ENCODE results near the gene CDC42EP3.

The CDC42EP3 gene

DNA sequence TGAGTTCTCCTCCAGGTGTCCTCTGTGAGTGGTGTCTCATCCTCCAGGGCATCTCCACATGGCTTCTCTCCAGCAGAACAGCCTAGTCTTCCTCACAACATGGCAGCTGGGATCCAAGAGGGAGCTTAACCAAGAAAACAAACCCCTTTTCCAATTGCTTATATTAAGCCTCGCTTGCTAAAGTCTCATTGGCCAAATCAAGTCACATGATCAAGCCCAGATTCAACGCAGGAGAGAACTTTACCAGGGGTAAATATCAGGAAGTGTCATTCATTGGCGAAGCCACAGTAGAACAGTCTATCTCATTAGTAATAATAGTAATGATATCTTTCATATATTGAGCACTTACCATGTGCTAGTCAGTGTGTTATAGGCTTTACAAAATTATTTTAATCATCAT lies 53.1 kb downstream of the CDC42EP3 start:
- H3K79me2 ChIP-seq (ENCODE audit: insufficient read depth, low read length): no peaks in the 10 kb centered on the region
- H3K36me3 ChIP-seq (ENCODE audit: insufficient read depth, low read length): no peaks in the 10 kb centered on the region
- no peaks in the 10 kb centered on the region for H4K20me1 ChIP-seq (ENCODE audit: insufficient read depth, low read length)
- no peak for TF ChIP-seq EZH2 (IDR thresholded peaks at IDR 0.05; ENCODE audit: borderline replicate concordance, low read depth, low read length, severe bottlenecking)
- TF ChIP-seq, protein P1, sequence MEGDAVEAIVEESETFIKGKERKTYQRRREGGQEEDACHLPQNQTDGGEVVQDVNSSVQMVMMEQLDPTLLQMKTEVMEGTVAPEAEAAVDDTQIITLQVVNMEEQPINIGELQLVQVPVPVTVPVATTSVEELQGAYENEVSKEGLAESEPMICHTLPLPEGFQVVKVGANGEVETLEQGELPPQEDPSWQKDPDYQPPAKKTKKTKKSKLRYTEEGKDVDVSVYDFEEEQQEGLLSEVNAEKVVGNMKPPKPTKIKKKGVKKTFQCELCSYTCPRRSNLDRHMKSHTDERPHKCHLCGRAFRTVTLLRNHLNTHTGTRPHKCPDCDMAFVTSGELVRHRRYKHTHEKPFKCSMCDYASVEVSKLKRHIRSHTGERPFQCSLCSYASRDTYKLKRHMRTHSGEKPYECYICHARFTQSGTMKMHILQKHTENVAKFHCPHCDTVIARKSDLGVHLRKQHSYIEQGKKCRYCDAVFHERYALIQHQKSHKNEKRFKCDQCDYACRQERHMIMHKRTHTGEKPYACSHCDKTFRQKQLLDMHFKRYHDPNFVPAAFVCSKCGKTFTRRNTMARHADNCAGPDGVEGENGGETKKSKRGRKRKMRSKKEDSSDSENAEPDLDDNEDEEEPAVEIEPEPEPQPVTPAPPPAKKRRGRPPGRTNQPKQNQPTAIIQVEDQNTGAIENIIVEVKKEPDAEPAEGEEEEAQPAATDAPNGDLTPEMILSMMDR (IDR thresholded peaks at IDR 0.05; ENCODE audit: borderline replicate concordance, extremely low read depth, low read length, poor library complexity, severe bottlenecking): no peak
- no peak overlapping the region for H2AFZ ChIP-seq (ENCODE audit: low read depth, low read length)
- no peak overlapping the region for H3K4me2 ChIP-seq (ENCODE audit: insufficient read depth, low read length)
- ATAC-seq (ENCODE audit: insufficient read depth, low read depth): no peak
- no peak overlapping the region for H3K4me3 ChIP-seq (ENCODE audit: low read depth in 1 of 2, low read length in 2 of 2)
- H3K4me1 ChIP-seq (ENCODE audit: insufficient read depth, low read length): no peaks in the 10 kb centered on the region
- H3K9me3 ChIP-seq (ENCODE audit: insufficient read depth, low read length, severe bottlenecking): no peaks in the 10 kb centered on the region
- H3K9ac ChIP-seq (ENCODE audit: low read depth, low read length): no peak overlapping the region
- H3K27me3 ChIP-seq (ENCODE audit: insufficient read depth, low read length, poor library complexity): no peaks in the 10 kb centered on the region
- no peak overlapping the region for H3K27ac ChIP-seq (ENCODE audit: low read length)
- DNase-seq: no peak

DNA sequence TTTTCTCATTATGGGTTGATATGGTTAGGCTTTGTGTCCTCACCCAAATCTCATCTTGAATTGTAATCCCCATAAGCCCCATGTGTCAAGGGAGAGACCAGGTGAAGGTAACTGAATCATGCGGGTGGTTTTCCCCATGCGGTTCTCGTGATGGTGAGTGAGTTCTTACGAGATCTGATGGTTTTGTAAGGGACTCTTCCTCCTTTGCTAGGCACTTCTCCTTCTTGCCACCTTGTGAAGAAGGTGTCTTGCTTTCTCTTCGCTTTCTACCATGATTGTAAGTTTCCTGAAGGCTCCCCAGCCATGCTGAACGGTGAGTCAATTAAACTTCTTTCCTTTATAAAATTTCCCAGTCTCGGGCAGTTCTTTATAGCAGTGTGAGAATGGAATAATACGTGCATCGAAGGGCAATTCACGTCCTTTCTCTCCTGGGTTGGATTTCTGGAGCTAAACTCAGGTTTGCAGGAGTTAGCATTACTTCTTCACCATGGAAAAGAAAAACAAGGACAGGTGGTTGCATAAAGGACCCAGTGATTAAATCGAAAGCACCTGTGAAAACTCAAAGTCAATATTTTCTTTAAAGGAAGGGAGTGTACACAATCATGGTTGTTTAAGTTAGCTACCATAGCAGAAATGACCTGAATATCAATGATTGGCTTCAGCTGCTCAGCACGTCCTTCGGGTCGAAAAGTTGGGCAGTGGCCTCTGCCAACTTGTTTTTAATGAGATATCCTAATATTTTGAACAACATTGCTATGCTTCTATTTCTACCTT lies 54.1 kb downstream of the CDC42EP3 start:
- H3K27ac ChIP-seq (ENCODE audit: low read length): no peak overlapping the region
- H3K4me3 ChIP-seq (ENCODE audit: low read depth in 1 of 2, low read length in 2 of 2): no peak overlapping the region
- H3K4me2 ChIP-seq (ENCODE audit: insufficient read depth, low read length): no peak overlapping the region

DNA sequence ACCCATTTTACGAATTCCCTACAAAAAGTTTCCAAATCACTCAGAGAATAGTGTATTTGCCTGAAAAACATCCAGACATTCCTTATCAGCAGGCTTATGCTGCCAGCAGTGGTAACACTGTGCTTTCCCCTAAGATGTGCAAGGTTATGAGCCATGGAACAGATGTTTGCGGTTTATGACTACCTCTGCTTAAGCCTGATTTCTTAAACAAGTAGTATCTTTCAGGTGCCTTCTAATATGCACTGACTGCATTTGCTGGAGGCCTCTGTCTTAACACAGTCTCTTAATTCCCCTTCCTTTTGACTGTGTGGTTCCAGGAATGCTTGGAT lies 54.8 kb downstream of the CDC42EP3 start:
- Histone ChIP-seq H3K4me1 (ENCODE audit: insufficient read depth, low read length) (no peaks in the 10 kb centered on the region), H3K4me3 (ENCODE audit: low read depth in 1 of 2, low read length in 2 of 2) (no peak overlapping the region), H3K9me3 (ENCODE audit: insufficient read depth, low read length, severe bottlenecking) (no peaks in the 10 kb centered on the region), H3K27me3 (ENCODE audit: insufficient read depth, low read length, poor library complexity) (no peaks in the 10 kb centered on the region), H4K20me1 (ENCODE audit: insufficient read depth, low read length) (no peaks in the 10 kb centered on the region), H2AFZ (ENCODE audit: low read depth, low read length) (no peak overlapping the region), H3K36me3 (ENCODE audit: insufficient read depth, low read length) (no peaks in the 10 kb centered on the region), H3K9ac (ENCODE audit: low read depth, low read length) (no peak overlapping the region), H3K79me2 (ENCODE audit: insufficient read depth, low read length) (no peaks in the 10 kb centered on the region), H3K27ac (ENCODE audit: low read length) (no peak overlapping the region), H3K4me2 (ENCODE audit: insufficient read depth, low read length) (no peak overlapping the region)
- TF ChIP-seq, protein P1 (IDR thresholded peaks at IDR 0.05; ENCODE audit: borderline replicate concordance, extremely low read depth, low read length, poor library complexity, severe bottlenecking): no peak
- TF ChIP-seq EZH2 (IDR thresholded peaks at IDR 0.05; ENCODE audit: borderline replicate concordance, low read depth, low read length, severe bottlenecking): no peak
- no peak for DNase-seq
- no peak for ATAC-seq (ENCODE audit: insufficient read depth, low read depth)

More for the DNA sequence above, 54.1 kb downstream of the CDC42EP3 start:
- Histone ChIP-seq H3K36me3 (ENCODE audit: insufficient read depth, low read length) (no peaks in the 10 kb centered on the region), H3K9ac (ENCODE audit: low read depth, low read length) (no peak overlapping the region), H3K27me3 (ENCODE audit: insufficient read depth, low read length, poor library complexity) (no peaks in the 10 kb centered on the region), H3K9me3 (ENCODE audit: insufficient read depth, low read length, severe bottlenecking) (no peaks in the 10 kb centered on the region), H4K20me1 (ENCODE audit: insufficient read depth, low read length) (no peaks in the 10 kb centered on the region), H2AFZ (ENCODE audit: low read depth, low read length) (no peak overlapping the region), H3K4me1 (ENCODE audit: insufficient read depth, low read length) (no peaks in the 10 kb centered on the region), H3K79me2 (ENCODE audit: insufficient read depth, low read length) (no peaks in the 10 kb centered on the region)
- ATAC-seq (ENCODE audit: insufficient read depth, low read depth) (no peak), DNase-seq (no peak)
- TF ChIP-seq, protein P1 (IDR thresholded peaks at IDR 0.05; ENCODE audit: borderline replicate concordance, extremely low read depth, low read length, poor library complexity, severe bottlenecking): no peak
- TF ChIP-seq EZH2 (IDR thresholded peaks at IDR 0.05; ENCODE audit: borderline replicate concordance, low read depth, low read length, severe bottlenecking): no peak

Measured in DND-41 (cell line).